ENCODE data around the gene ZNF638.

ZNF638 gene

DNA sequence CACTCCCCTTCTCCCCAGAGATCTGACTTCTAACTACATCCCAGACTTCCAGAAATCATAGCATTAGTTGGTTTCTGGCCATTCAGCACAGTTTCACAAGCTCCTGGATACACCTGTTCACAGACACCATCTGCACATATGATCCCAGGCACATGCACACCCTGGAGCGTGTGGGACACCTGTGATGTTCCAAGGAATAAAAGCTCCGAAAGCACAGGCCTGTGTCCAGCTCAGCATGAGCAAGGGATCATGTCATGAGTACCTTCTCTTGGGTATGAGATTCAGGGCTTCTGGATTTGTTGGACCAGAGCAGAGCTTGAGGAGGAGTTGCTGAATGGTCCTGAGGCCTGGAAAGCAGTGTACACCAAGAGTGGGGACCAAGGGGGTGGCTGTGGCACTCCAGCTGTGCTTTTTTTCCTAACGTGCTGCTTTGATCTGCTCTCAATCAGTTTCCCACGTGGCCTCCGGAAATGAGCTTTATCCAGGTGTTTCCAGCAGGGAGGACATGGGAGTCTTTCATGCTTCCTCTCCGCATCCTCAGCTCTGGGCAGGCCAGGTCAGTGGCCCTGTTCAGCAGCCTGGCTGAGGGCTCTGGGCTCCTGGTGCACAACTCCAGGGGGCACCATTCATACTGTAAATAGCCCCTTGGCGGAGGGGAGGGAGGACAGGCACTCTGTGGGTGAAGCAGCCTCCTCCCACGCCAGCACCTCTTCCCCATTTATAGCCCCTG is 123.6 kb downstream of the ZNF638 start:
- DNase-seq (ENCODE audit: low read depth in 2 of 2), result no peak

DNA sequence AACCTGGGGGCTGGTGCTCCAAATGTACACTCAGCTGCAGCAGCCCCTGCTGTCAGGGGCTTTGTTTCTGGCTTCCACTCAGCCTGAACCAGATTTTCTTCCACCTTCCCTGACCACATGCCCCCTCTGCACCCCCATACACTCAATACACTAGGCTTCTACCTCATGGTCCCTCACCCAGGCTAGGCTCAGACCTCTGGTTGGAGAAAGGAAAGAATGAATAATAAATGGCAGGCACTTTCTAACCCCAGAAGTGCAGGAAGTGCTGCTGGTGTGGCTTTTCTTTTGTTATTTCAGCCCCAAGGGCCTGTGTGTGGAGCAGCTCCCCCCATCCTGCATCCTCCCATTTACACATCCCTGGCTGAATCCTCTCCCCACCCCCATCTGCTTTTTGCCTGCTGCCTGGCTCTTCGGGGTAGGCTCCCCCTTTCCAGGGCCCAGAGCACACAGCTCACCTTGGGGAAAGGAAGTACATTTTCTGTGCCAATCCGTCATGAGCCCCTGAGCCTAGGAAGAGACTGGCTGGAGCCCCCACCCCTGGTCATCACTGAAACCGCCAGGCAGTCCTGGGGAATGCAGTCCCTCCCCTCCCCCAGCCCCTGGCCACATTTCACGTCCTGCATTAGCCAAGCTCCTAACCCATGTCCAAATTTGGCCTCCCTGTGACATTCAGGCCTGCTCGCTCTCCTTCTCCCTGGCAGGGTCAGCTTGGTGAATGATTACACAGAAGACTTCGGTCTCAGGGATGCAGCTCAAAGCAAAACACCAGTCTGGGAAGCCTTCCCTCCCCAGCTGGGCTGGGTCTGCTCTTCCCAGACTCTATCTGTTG is 124.4 kb downstream of the ZNF638 start:
- no peak for DNase-seq (ENCODE audit: low read depth in 2 of 2)

DNA sequence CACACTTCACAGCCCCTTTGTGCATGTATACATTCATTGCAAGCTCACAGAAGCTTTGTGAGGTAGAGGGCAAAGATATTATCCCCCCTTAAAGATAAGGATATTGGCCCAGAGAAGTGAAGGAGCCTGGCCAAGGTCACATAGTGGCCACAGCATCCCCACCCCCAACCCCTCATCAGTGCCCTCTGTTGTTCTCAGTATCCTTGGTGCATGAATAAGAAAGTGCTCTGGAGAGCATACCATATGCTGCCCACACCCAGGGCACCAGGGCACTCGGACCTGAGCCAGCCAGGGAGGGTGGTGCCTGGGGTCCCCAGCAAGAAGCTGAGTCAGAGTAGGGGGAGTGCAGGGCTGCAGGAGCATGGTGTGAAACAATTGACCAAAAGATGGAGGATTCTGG is 125.0 kb downstream of the ZNF638 start:
- DNase-seq (ENCODE audit: low read depth in 2 of 2), result no peak

DNA sequence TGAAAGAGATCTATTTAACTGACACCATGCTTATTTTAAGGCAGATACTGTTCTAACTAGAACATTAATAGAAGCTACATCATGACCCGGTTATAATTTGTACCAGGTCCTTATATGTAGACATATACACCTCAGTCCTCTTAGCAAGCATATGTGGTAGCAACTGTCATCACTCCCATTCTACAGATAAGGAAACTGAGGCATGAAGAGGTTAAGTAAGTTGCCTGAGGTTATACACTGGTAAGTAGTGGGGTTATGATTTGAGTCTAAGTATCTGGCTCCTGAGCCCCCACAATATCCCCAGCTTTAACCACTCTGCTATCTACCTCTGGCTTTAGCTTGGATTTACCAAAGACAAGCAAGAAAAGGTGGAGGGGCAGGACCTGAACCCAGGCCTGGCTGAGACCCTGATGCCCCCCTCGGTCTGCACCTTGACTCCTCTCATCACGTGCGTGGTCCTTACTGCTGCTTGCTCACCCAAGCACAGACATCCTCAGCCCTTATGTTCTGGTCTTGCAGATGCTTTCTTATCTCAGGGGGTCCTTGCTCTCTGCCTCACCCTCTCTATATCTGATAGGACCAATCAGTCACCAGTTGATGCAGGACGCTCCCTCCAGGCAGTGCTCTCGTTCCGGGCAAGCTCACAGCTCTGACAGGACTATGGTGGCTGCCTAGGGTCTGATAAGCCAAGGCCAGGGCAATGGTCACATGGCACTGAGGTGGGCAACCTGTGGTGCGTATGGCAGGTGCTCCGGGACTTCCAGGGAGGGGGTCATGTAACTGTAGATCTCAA is 125.7 kb downstream of the ZNF638 start:
- no peak for DNase-seq (ENCODE audit: low read depth in 2 of 2)

DNA sequence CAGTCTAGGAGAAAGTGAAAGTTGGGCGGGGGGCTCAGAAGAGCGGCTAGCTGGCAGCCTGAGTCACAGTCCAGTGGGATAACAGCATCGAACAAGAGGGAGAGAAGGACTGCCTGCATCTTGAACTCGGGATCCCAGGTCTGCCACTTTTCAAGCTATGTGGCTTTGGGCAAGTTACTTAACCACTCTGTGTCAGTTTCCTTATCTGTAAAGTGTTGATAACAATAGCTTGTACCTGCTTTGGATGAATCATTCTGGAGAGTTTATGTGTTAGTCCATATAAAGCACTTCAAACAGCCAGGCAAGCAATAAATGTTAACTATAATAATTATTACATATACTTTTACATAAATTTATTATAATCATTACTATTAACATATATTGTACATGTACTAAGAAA is 126.3 kb downstream of the ZNF638 start:
- no peak for DNase-seq (ENCODE audit: low read depth in 2 of 2)

DNA sequence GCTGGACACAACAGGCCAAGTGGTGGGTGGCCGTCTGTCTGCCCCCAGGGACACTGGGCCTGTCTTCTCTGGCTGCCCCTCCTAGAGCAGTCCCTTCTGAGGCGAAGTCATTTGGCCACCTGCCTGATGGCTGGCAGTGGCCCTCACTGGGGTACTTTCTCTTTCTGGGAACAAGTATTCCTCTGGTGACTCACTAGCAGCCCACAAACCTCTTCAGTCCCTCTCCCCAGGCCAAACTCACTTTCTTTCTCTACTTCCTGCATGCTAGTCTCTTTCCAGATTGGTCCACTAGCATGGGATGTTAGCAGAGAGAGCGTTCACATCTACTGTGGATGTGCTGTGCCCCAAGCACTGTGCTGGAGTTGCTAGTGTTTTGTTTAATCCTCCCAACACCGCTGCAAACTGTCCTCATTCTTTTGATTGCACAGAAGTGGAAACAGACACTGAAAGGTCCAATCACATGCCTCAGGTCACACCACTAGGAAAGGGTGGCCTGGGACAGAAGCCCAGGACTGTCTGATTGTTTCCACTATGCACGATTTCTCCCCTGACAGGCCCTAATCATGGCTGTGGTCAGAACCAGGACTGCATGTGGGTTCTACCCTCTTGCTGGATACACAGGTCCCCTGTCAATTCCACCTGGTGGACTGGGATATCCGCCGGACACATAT is 127.0 kb downstream of the ZNF638 start:
- no peak for DNase-seq (ENCODE audit: low read depth in 2 of 2)

DNA sequence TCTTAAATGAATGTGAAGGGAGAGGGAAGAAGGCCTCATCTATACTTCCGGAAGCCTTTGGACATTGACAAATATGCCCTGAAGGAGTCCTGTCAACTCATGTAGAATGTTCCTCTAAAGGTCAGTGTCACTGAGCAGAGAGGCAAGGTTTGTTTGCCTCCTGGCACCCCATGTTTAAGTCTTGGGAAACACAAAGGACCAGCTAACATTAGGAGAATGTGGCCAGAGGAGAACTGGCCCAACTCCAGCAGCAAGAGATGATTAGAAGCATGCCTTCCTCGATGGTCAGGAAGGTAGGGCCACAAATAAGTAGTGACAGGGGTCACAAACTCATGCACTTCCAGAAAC is 127.5 kb downstream of the ZNF638 start:
- DNase-seq (ENCODE audit: low read depth in 2 of 2), result no peak

DNA sequence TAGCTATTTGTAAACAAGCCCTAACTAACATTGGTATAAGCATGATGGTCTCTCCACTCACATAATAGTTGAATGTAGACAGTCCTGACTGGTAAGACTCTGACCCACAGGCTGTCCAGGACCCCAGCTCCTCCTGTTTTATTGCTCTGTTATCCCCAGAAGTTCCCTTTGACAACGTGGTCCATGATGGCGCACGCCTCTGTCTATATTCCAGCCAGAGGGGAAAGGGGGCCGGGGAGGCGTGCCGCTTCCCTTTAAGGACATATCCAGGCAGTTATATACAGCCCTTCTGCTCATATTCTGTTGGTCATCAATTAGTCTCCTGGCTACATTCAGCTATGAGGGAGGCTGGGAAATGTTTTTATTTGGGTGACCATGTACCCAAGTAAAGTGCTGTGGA is 128.5 kb downstream of the ZNF638 start:
- no peak for DNase-seq (ENCODE audit: low read depth in 2 of 2)

DNA sequence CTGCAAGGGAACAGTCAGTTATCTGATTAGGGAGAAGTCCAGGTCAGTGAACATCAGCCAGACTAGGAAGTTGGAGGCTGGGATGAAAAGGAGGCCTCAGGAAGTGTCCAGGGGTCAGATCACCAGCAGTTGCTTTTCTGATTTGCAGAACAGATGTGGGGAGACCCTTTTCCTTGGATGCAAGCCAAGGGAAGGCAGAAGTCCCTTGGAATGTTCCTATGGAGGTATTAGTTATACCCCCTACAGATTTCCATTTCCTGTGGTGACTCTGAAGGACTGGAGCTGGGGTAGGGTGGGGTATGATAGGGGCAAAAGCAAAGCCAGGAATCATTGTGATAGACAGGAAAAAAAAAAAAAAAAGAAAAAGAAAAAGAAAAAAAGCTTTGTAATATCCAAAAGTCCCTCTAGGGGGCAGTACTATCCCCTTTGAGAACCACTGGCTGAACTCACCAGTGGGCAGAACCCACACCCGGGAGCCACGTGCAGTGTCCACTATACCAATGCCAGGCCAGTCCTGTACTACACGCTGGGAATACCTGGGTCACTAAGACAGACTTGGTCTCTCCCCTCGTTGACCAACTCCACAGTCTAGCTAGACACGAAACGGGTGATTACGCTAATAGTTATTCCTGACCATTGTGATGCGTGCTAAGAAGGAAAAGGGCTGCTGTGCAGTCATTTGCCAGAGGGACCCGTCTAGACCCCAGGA is 129.2 kb downstream of the ZNF638 start:
- no peak for DNase-seq (ENCODE audit: low read depth in 2 of 2)

DNA sequence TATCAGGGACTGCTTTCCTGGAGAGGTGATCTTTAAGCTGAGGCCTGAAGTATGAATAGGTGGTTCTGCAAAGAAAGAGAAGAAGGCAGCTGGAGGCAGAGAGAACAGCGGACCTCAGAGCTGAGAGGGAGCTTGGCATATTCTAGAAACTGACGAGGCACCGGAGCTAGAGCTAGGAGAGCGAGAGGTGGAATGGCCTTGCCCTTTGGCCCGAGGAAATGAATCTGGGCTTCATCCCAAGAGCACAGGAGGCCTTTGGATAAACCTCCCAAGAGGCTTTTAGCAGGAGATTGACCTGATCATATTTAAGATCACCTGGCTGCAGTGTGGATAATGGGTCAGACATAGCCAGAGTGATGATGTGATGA is 129.7 kb downstream of the ZNF638 start:
- no peak for DNase-seq (ENCODE audit: low read depth in 2 of 2)

DNA sequence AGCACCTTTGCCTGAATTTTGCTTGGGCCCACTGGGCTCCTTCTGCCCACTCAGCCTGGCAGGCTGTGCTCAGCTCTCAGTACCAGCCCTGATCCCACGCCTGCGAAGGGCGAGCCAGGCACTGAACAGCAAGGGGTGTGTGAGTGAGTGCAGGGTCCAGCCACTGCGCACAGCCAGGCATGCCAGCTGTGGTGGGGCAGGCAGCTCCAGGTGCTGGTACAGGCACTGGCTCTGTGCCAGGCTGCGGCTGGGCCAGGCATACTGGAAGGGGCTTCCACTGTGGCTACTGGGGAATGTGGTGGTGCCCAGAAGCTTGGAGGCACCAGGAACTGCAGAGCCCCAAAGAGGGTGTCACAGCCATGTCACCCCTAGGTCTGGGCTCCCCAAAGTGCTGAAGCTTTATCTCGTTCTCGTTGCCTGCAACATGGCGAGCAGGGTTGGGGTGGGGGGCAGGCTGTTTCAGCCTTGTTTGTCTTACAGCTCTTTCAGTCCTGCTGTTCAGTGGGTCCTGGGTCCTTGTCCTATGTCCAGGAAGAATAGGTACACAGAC is 130.5 kb downstream of the ZNF638 start:
- no peak for DNase-seq (ENCODE audit: low read depth in 2 of 2)

DNA sequence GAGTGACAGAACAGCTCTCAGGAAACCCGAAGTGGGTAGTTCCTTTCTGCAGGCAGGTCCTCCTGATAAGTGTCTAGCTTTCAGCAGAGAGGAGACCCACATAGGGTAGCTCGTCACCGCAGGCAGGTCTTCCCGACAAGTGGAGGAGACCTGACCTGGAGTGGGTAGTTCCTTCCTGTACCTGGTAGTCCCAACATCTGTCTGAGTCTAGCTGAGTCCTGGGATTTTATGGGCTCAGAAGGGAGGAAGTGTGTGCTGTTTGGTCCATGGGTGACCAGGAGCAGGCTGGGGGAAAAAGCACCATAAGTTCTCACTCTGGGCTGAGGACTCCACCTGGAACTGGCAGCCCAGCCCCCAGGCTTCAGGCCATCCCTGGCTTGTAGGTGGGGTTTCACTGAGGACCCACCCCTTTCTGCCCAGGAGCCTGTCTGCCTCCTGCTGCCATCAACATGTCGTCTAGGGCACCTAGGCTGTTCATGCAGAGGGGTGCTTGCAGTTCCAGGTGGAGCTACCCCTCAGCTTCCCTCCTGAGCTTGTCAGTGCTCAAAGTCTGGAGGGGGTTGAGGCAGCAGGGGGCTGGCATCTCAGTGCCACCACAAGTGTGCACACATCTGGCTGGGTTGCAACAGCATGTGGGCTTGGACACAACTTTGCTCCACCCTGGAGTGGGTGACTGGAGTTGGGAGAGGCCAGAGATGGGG is 131.2 kb downstream of the ZNF638 start:
- no peak for DNase-seq (ENCODE audit: low read depth in 2 of 2)

DNA sequence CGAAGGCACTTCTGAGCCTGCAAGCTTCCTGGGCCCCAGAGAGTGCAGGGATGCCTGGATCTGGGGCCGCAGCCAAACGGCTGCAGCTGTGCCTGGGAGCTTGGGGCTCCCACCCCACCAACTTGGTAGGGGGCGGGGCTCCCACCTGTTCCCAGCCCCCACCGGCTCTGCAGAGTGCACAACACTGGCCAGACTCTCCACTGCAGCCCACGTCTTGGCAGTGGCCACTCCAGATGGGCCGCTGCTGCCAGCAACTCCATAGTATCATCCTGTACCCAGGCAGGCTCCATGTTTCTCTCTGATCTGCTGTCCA is 131.7 kb downstream of the ZNF638 start:
- DNase-seq (ENCODE audit: low read depth in 2 of 2), result no peak

DNA sequence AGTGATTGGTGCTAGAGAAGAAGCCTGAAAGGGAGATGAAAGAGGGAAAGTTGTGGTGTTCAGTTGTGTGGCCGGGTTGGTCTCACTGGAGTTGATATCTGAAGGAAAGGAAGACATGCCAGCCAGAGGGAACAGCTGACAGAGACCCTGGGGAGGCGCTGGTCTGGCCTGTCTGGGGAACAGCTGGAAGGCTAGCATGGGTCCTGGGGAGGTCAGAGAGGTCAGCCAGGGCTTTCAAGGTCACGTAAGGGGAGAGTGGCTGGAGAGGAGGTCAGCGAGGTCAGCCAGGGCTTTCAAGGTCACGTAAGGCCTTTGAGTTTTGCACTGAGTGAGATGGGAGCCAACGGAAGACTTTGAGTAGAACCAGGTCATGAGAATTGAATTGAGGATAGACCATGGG is 132.8 kb downstream of the ZNF638 start:
- DNase-seq (ENCODE audit: low read depth in 2 of 2), result no peak

DNA sequence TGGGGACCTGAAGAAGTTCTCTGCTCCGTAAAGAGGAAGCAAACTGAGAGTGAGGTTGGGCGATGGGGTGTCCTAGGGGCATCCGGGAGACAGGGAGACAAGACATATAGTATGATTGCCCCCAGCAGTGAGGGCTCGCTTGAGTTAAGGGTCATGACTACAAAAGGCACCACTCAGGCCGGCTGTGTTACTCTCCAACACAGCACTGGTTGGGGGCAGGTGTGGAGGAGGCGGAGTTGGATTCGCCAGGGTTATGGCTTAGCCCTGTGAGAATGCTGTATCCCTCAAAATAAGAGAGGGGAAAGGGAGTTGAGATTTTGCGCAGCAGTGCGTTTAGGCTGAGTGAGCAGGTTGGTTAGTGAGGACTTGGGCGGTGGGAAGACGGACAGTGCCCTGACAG is 133.8 kb downstream of the ZNF638 start:
- no peak for DNase-seq (ENCODE audit: low read depth in 2 of 2)

DNA sequence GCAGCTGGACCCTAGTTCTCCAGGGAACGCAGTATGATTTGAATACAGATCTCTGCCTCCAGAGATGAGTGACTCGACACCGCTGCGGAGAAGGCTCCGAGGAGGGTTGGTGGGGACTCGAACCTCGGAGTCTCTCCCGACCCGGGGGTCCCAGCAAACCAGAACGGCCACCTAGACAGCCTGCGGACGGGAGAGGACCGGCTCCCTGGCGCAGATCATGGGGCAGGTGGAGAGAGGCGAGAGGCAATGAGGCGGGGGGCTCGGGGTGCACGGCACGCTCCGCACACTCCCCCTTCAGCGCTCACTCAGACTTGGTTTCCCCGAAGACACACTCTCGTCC is 134.3 kb downstream of the ZNF638 start:
- DNase-seq (ENCODE audit: low read depth in 2 of 2), result no peak

DNA sequence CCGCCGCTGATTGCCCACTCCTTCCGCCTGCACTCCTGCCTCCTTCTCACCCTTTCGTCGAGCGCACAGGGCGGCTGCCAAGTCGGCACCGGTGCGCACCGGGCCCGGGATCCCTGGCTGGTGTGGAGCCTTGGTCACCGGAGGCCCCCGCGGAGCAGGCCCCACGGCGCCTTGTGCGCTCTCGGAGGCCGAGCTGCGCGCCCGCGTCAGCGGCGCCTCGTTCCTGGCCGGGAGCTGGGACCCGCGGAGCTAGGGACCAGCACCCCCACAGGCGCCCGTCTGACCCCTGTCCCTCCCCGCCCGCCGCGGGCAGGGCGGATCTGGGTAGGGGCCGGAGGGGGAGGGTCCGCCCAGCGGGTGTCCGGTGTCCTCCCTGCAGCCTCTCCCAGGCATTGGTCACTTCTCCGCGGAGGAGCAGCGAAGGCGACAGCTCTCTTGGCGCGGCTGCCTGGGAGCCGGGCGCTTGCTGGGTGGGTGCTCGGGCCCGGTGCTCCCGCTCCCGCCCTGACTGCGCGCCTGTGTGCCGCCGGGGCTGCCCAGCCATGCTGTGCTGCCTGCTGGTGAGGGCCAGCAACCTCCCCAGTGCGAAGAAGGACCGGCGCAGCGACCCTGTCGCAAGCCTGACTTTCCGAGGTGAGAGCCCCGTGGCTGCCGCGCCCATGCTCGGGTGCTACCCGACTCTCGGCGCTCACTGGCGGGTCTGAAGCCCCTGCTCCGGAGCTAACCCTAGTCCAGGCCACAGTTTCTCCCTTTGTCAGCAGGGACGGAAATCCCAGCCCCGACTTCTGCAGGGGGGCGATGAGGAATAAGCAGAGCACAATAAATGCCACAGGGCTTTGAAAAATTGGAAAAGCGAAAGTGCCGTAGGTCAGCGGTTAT is 135.0 kb downstream of the ZNF638 start:
- DNase-seq (ENCODE audit: low read depth in 2 of 2), result no peak

DNA sequence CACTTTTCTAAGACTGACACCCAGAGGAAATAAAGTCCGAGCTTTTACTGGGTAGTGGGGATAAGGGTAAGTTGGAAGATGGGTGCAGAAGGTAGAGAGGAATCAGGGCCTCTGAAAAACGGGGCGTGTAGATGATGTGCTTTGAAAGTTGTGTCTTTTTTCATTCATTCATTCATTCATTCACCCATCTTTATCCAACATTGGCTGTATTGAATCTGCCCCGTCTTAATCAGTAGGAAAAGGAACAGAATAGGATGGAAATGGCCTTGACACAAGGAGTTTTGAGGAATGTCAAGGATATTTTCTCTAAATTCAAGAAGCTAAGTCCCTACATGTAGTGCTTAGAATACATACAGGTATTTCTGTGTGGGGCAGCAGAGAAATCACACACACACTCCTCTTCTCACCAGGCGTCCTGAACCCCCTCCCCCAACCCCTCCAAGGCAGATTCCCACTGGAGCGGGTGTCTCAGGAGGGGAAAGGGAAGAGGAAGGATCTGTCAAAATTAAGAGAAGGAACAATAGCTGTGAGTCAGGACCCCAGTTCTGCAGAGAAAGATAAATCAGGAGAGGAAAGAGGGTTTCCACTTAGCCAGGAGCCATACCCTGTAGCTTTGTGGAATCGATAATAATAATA is 135.7 kb downstream of the ZNF638 start:
- DNase-seq (ENCODE audit: low read depth in 2 of 2), result no peak

DNA sequence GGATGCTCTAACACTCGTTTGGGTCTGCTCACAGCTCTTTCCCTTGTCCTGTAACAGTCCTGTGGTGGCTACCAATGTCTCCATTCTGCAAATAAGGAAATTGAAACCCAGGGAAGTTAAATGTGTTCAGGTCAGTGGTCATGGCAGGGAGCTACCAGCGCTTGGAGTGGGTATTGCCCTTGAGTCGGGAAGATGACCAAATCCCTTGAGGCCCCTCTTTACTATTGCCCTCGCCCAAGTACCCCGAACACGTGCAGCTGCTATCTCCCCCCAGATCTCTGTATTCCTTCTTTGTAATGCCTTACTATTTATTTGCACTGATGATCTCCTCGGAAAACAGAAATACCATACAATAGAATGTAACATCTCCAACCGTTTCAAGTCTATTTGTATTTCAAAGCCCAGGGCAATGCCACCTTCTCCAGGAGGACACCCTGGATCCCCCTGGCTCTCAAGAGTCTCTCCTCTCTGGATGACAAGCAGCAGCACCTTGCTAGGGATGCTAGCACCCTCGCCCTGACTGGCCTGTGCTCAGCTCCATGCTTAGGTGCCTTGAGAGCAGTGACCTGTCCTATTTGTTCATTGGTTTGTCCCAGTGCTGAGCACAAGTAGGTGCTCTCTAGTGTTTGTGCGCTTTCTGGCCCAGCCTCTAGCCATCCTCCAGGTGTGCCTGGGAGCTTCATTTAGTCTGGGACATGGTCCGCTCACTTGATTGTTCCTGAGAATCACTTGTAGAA is 136.9 kb downstream of the ZNF638 start:
- DNase-seq (ENCODE audit: low read depth in 2 of 2), result no peak
